RPMI8226 (cell line): ENCODE measurements around the gene S100A5.
"Not testable (repeated sequence)": the region's sequence is repeated elsewhere in the genome, so short reads cannot be mapped to it uniquely, and the experiment has no call there.

ENCODE experiments used
- DNase-seq: peaks from one replicate; pipeline ENCODE4 v3.0.0-alpha.2; 2015

The S100A5 gene

DNA sequence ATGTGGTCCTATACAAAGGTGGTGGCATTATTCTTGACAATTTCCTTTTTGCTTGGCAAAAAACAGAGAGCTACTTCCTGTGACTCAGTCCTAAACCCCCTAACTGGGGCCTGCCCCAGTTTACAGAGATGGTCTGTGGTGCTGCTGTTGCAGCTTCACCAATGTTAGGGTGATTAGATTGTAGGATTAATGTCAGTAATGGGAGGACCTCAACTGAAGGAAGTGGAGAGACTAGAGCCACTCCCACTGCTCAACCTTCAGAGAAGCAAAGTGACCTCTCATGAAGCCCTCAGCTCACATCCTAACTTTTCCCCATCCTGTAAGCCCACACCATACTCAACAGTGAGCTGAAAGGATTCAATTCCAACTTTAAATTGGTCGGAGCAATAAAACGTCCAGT, 8.6 kb downstream of the S100A5 start:
- peak; percentile 61 for DNase-seq

DNA sequence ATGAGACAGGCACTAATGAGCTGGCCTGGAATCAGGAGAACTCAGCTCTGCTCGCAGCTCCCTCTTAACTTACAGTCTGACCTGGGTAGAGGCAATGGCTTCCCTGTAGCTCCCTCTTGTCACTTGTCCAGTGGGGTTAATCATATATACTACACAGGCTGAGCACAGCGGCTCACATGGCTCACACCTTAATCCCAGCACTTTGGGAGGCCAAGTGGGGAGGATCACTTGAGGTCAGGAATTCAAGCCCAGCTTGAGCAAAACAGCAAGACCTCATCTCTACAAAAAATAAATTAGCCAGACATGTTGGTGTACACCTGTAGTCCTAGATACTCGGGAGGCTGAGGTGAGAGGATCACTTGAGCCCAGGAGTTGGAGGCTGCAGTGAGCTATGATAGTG, 9.1 kb downstream of the S100A5 start:
- no peak for DNase-seq

DNA sequence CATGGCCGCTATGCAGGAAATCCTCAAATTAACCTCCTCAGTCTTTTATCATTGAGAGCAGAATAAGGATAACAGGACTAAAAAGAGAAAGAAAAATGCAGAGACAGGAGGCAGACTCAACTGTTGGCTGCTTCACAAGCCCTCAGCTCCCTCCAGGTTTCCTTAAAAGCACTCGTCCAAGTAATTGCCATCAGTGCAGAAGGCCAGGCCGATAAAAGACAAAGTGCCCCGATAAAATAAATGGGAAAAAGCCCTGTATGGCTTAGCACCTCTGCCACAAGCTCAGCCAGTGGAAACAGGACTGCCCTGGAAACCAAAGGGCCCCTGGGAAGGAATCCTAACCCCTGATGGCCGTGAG, 13.1 kb downstream of the S100A5 start:
- no peak for DNase-seq

DNA sequence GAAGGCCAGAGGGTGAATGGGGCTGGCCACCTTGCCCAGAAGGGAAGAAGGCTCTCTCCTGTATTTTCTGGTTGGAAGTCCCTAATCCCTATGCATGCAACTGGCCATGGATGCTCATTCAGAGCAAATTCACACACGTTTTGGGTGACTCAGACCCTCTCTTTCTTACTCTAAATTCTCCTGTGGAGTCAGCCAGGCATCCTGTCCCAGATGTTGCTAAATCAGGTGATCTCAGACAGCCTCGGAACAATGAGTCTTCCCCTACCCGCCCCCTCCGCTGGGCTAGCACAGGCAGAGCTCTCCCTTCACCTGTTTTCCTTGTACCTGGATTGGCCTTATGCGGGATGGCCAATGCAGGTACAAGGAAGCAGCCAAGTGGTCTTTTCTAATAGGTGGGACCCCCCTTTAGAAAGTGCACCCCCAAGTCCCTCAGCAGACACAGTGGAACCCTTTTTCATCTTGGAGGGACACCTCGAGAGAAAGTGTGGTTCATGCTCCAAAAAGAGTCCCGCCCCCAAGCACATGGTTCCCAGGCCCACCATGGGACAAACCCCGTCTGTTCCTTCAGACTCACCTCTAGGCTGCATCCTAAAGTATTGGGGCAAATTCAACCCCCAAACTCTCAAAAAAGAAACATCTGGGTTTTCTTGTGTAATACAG, 13.6 kb downstream of the S100A5 start:
- no peak for DNase-seq

DNA sequence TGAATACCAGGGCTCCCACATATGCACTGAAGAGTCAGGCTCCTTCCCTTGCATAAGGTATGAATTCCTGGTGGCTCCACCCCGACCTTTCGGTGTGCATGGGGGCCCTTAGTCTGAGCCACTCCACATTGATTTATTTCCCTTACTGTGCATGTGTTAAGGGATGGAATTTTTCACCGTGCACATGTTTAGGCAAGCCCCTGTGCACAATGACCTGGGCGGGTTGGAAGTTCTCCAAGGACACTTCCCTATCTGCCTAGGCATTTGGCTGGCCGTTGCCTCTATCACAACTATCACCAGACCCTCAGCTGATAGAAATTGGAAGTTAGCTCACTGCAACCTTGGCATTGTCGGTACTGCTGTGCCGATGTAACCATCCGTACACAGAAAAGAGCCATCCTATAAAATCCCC, 14.6 kb downstream of the S100A5 start:
- no peak for DNase-seq

DNA sequence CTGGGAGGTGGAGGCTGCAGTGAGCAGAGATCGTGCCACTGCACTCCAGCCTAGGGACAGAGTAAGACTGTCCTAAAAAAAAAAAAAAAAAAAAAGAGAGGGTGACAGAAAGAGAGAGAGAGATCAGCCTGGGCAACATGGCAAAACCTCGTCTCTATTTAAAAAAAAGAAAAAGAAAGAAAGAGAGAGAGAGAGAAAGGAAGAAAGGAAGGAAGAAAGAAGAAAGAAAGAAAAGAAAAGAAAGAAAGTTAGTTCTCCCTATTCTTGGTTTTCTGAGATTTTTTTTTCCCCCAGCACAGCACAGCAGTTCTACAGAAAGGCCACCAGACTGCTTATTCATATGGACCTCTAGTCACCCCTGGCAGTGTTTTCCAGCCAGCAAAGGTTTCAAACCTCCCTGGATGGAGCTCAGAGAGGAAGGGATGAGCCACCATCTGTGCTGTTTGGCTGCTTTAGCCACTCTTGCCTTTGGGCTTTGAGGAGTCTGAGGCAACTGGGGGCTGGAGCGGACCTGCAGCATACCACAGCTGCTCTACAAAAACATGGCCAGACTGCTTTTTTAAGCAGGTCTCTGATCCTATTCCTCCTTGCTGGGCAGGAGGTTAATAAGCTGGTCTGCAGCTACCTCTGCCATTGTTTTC, 15.5 kb downstream of the S100A5 start:
- no peak for DNase-seq

DNA sequence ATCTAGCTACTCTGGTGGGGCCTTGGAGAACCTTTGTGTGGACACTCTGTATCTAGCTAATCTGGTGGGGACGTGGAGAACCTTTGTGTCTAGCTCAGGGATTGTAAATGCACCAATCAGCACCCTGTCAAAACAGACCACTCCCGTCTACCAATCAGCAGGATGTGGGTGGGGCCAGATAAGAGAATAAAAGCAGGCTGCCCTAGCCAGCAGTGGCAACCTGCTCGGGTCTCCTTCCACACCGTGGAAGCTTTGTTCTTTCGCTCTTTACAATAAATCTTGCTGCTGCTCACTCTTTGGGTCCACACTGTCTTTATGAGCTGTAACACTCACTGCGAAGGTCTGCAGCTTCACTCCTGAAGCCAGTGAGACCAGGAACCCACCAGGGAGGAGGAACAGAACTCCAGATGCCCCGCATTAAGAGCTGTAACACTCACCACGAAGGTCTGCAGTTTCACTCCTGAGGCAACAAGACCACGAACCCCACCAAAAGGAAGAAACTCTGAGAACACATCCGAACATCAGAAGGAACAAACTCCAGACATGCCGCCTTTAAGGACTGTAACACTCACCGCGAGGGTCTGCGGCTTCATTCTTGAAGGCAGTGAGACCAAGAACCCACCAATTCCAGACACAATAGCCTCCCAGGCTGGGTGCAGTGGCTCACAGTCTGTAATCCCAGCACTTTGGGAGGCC, 18.2 kb downstream of the S100A5 start:
- DNase-seq: not testable (repeated sequence)

DNA sequence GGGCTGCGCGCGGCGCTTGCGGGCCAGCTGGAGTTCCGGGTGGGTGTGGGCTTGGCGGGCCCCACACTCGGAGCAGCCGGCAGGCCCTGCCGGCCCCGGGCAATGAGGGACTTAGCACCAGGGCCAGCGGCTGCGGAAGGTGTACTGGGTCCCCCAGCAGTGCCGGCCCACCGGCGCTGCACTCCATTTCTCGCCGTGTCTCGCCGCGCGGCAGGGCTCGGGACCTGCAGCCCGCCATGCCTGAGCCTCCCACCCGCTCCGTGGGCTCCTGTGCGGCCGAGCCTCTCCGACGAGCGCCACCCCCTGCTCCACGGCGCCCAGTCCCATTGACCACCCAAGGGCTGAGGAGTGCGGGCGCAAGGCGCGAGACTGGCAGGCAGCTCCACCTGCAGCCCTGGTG, 18.9 kb downstream of the S100A5 start:
- DNase-seq: not testable (repeated sequence)

DNA sequence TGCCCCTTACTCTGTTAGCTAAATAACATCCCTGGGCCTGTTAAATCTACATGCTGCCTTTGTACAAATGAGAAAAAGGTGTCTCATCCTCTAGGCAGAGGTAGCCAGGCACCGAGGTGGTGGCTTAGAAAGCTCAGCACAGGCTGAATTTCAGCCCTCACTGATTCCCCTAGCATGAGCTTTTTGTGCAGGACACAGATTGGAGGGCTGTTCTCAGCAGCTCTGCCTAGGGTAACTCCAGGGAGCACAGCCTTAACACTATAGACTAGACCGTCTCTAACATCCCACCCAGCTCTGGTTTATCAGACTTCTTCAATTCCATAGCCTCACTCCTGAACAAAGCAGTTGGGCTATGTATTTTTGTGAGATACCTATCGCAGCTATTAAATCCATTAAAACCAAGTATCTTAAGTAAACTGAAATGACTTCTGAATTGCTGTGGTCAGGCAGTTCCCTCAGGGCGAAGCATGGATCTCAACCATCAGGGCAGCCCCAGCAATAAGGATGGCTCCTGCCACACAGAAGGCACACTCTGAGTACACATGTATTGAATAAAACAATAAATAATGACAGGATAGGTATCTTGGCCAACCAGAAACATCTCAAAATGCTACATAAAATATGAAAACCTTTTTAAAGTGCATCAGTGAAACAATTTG, 19.8 kb downstream of the S100A5 start:
- no peak for DNase-seq

DNA sequence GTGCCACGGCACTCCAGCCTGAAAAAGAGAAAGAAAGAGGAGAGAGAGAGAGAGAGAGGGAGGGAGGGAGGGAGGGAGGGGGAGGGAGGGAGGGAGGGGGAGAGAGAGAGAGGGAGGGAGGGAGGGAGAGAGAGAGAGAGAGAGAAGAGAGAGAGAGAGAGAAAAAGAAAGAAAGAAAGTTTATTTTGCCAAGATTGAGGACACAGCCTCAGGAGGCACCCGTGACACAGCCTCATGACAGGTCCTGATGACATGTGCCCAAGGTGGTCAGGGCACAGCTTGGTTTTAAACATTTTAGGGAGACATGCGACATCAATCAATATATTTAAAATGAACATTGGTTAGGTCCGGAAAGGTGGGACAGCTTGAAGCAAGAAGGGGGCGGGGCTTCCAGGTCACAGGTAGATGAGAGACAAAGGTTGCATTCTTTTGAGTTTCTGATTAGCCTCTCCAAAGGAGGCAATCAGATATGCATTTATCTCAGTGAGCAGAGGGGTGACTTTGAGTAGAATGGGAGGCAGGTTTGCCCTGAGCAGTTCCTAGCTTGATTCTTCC, 20.5 kb downstream of the S100A5 start:
- DNase-seq: not testable (repeated sequence)

DNA sequence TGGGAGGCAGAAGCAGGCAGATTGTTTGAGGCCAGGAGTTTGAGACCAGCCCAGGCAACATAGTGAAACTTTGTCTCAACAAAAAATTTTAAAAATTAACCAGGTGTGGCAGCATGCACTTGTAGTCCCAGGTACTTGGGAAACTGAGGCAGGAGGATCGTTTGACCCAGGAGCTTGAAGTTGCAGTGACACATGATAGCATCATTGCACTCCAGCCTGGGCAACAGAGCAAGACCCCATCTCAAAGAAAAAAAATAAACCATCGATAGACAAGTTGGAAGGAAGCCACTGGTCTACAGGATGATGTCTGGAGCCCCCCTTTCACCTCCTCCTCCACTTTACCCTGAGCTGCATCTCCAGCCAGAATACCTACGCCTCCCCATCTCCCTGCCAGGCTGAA, 21.5 kb downstream of the S100A5 start:
- no peak for DNase-seq

DNA sequence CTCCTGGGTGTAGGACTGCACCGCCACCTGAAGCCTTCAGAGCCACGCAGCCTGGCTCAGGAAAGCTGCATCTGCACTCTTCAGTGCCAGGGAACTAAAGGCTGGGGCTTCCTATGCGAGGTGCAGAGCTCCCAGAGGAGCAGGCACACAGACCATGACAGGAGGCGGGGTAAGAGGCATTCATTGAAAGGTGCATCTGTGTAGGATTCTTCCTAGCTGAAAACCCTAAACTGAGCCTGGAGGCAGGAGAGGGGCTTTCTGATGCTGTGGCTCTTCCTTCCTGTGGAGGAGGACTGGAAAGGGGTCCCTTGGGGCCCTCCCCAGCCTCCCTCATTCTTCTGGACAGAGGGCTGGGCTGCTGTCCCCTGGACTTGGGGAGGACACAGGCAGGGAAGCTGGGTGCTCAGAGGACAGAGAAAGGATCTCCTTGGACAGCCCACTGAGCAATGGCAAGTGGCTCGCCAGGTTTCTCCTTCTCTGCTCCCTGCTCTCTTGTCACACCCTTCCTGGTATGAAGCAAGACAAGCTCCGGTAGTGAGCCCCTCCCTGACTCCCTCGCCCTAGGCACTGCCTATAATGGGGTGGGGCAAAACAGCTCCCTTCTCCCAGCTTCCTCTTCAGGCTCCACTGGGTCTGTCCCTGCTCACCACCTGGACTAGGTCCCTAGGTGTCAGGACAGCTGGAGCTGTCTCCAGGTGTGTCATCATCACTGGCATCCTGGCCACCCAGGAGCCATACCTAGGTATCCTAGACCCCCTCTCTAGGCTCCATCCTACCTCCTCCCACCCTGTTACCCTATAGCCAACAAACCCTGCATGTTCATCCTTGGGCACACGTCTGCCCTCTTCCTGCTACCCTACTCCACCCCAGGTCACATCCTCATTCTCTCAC, 25.0 kb downstream of the S100A5 start:
- DNase-seq: no peak

DNA sequence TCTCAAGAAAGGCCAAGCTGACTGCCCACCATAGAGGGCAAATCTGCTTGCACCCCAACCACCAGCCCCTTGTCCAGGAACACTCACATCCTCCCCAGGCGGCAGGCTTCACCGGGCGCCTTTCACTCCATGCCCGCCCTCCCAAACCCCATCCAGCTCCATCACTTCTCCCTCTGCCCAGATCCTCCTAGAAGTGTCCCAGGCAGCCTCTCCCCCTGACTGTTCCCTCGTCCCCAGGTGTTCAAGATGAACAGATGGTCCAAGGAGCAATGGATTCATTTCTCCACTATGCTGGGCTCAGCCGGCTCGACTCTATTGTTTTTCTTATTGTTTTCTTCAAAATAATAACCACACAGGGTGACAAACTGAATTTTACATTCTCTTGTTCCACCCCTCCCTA, 27.1 kb downstream of the S100A5 start:
- no peak for DNase-seq

DNA sequence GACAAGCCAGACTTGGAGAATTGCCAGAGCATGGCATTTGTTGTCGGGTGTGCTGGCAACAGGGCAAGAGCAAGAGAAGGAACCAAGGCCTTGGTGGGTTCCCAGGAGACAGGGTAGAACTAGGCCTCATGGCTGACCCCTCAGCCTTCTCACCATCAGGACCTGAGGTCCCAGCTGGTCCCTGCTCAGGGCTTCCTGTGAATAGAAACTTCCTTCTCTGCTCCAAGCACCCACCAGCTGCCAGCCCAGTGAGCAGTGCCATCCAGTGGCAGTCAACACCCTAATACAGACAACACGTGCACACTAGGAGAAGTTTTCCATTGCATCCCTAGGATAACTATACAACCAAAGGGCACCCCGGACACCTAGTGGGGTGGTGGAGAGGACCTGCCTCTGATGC, 27.7 kb downstream of the S100A5 start:
- DNase-seq: peak; percentile 38

DNA sequence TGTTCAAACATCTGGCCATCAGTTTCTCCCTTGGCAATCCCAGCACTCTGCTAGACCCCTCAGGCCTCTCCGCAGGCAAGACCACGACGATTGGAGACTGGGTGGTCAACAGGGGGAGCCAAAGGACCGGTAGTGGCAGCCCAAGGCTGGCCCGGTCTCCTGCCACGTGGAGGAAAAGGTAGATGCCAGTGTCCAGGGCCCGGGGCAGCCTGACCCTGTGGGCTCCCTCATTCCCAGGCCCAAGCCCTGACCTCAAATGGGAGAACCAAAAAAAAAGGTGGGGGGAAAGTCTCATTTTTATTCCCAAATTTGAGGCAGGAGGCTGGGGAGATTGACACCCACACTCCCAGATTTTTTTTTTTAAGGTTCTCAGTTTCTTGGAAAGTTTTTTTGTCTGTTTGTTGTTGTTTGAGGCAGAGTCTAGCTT, 29.7 kb downstream of the S100A5 start:
- peak; percentile 90 for DNase-seq

DNA sequence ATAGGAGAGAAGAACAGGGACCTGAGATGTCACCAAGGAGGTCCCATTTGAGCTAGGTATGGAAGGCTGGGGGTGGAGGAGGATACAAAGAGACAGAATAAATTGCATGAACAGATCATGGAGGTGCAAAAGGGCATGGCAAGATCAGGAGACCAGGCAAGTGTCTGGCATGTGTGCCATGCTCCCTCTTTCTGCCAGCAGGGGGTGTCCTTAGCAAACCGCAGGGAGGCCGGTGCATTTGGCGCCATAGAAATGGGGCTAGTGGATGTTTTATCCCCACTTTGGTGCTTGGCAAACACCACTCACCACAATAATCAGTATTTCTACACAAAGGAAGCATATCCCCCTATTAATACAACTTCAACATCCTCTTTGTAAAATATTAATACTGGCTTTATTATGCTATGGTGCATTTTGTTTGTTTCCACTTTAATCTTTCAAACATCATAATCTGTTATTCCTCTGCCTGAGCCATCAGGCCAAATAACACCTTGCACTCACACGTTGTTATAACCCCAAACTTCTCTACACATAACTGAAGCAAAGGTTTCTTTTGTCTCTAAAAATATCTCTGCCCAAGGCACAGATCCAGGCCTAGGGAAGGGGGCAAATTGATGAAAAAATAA, 30.9 kb downstream of the S100A5 start:
- DNase-seq: peak; percentile 82

DNA sequence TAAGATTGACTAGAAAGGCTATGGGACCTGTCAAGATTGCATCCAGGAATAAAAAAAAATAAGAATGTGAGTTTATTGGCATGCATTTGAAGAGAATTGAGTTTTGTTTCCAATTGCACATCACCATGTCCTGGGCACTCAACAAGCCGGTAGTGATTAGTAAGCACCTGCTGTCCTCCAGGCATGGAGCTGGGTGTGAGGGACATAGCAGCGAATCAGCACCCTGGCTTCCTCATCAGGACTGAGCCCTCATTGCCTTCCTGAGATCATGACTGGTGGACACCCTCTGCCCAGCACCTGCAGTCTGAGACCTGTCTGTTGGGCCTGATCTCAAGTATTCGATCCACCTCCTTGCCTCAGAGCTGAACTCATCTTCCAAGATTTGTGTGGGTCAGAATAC, 31.7 kb downstream of the S100A5 start:
- DNase-seq: no peak

DNA sequence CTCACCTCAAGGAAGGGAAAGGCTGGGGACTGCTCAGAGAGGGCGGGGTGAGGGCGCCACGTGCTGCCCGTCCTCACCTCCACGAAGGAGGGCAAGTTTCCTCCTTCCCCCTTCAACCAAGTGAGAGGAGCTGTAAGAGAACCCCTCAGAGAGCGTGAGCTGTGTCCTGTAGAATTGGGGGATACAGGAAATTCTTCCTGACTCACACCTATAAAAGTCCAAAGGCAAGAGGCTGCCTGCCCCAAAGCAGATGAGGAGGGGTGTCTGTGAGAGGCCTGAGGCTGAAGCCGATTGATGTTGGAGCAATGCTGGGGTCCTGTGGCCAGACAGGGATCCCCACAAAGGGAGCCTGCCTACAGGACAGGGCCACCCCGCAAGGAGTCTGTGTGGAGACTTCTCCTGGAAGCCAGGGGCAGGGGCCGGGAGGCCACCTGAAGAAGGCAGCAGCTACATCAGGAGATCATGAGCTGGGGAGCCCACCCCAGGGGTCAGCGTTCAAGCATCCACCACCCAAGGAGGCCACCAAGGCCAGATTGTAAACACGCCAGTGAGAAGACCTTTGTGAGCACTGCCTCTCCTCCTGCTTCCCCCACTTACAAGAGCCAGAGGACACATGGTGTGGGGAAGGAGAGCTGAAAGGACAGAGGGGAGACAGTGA, 32.7 kb downstream of the S100A5 start:
- no peak for DNase-seq

DNA sequence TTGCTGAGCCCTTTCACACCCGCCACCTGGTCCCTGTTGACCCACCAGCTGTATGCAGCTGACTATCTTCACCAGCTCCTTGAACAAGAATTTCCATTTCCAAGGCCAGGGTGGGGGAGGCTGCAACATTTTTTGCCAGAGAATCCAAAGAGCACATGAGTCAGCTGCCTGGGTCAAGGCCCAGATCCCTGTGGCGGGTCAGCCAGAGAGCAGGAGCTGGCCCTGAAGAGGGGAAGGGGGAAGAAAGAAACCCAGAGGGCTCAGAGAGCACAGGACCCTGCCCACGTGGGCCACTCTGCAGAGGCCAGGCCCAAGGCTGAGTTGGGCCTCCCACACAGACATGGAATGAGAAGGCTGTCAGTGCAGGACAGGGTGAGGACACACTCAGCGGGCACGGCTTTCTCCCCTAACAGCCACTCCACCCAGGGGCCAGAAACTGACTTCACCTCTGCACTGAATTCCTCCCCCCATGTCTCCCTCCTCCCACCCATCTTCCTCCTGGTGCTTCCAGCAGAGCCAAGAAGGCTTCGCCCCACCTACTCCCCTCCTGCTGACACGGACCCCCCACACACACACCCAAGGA, 33.8 kb downstream of the S100A5 start:
- DNase-seq: no peak

DNA sequence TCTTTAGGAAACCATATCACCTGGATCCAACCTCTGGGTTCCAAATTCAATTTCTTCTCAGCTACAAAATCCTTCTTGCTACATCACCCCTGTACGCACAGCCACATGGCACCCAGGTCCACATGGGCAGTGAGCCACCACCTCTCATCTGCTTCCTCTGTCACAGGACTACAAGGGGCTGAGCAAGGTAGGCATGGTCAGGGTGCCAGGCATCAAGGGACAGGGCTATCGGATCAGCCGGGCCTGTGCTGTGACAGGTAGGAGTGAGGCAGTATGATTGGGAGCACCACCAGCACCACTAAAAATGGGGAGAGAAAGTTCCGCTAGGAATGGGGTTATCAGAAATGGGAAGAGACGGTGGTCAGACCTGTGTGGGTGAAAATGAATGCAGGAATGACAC, 34.3 kb downstream of the S100A5 start:
- DNase-seq: no peak

DNA sequence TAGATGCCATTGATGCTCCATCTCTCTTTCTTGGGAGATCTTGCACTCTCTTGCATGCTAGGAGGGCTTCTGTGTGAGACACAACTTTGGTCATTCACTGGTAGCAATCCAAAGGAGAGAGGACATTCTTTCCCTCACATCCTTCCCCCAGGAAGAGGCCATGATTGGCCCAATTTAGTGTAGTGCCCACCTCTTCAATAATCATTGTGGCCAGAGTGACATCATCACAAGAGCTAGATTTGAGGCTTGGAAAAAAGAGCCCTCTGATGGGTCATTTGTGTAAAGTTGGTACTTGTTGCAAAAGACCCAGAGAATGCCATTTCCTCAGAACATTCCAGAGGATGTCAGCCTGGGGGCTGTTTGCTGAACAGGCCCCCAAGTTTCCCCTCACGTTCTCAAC, 35.2 kb downstream of the S100A5 start:
- DNase-seq: no peak
